Thyroid gland (tissue), 4 donors: ENCODE results near the gene BORA. TPM values are rescaled to one million over a fixed set of nuclear protein-coding genes. Genes with fewer than 3 reads are reported as not detected.

Experiments
- DNase-seq, 2 donors: peaks; one replicate each; pipeline ENCODE4 v3.0.0-alpha.2; 2019
- H3K27ac ChIP-seq, 3 donors: fragments of 200-600 bp; sonication (generic); 1 replicate in 2 of 3; 2 replicates in 1 of 3; pipeline ENCODE4 v1.5.1; 2016 to 2019; ENCODE audit warnings: mild to moderate bottlenecking in 1 of 3, moderate library complexity in 1 of 3
- H3K27me3 ChIP-seq: fragments of 200-600 bp; sonication (generic); one replicate; pipeline ENCODE4 v1.5.1; 2019
- H3K36me3 ChIP-seq, 2 donors: fragments of 200-600 bp; sonication (generic); one replicate each; pipeline ENCODE4 v1.5.1; 2016 to 2019
- H3K4me1 ChIP-seq, 2 donors: fragments of 200-600 bp; sonication (generic); one replicate each; pipeline ENCODE4 v1.5.1; 2017 to 2019
- H3K4me3 ChIP-seq, 3 donors: fragments of 200-600 bp; sonication (generic); replicated peaks in 1 of 3; 1 replicate in 2 of 3; 2 replicates in 1 of 3; pipeline ENCODE4 v1.5.1; 2016; ENCODE audit warnings: mild to moderate bottlenecking in 1 of 3
- H3K9me3 ChIP-seq: fragments of 200-600 bp; sonication (generic); one replicate; pipeline ENCODE4 v1.5.1; 2017
- CTCF ChIP-seq, 6 experiments: fragments of 200-600 bp in 3 of 6; fragments of 450-650 bp in 3 of 6; sonication (generic) in 3 of 6; IDR thresholded peaks; one replicate each; pipeline ENCODE4 v1.5.1; 2016 to 2019; ENCODE audit warnings: antibody characterized with exemption in 6 of 6, mild to moderate bottlenecking in 2 of 6, inconsistent platforms in 1 of 6, moderate library complexity in 1 of 6
- POLR2A ChIP-seq, 2 donors: fragments of 450-650 bp; IDR thresholded peaks; one replicate each; pipeline ENCODE4 v1.6.1; 2017; ENCODE audit warnings: antibody characterized with exemption in 2 of 2, mild to moderate bottlenecking in 2 of 2, moderate library complexity in 1 of 2
- WGBS, 2 donors: methylation state at CpG; one replicate each; pipeline ENCODE4 v1.1.5; 2017; 5-methylcytosine and 5-hydroxymethylcytosine counted together
- intact Hi-C: fragments of 100-400 bp; cut with DNase I; formaldehyde crosslinking; loops from one replicate; pipeline ENCODE4 v1.15.1; 2023
- total RNA-seq, 4 donors: library from RNA; depleted of rRNA; stranded (reverse); fragments of >200 nt; gene quantifications; one replicate each; pipeline ENCODE4 v1.2.3, GENCODE V29; 2016

The BORA gene
- total RNA-seq, 4 donors from 2014 or later, result 1.7 to 6.6 (median 4.7) TPM

GRCh38 chr13:72689181-72689696, 38.5 kb upstream of the BORA start:
- Histone ChIP-seq H3K27me3 (no peaks in the 10 kb centered on the region), H3K9me3 (no peaks in the 10 kb centered on the region), H3K36me3 (no peaks in the 10 kb centered on the region), H3K4me3 (no peak overlapping the region), H3K4me1 (no peaks in the 10 kb centered on the region), H3K27ac (no peak overlapping the region)
- no peak for DNase-seq
- TF ChIP-seq POLR2A (IDR thresholded peaks at IDR 0.05), result no peak
- TF ChIP-seq CTCF (IDR thresholded peaks at IDR 0.05), result no peak
- intact Hi-C loops, result no loop called here

GRCh38 chr13:72692884-72693514, 34.7 kb upstream of the BORA start:
- TF ChIP-seq POLR2A (IDR thresholded peaks at IDR 0.05) (no peak), CTCF (IDR thresholded peaks at IDR 0.05) (no peak)
- no peaks in the 10 kb centered on the region for H3K36me3 ChIP-seq
- no peaks in the 10 kb centered on the region for H3K4me1 ChIP-seq
- DNase-seq, result no peak
- H3K27ac ChIP-seq, result no peak overlapping the region
- no peaks in the 10 kb centered on the region for H3K27me3 ChIP-seq
- WGBS, 2 donors, result 56 to 72% methylated on average over 5 of the region's 5 CpGs
- no peaks in the 10 kb centered on the region for H3K9me3 ChIP-seq
- intact Hi-C loops, result no loop called here
- no peak overlapping the region for H3K4me3 ChIP-seq

GRCh38 chr13:72693832-72694231, 33.9 kb upstream of the BORA start:
- intact Hi-C loops, result no loop called here

GRCh38 chr13:72694314-72694713, 33.4 kb upstream of the BORA start:
- intact Hi-C loops, result no loop called here
- Histone ChIP-seq H3K36me3 (no peaks in the 10 kb centered on the region), H3K4me3 (no peak overlapping the region), H3K9me3 (no peaks in the 10 kb centered on the region), H3K27ac (no peak overlapping the region), H3K4me1 (no peaks in the 10 kb centered on the region), H3K27me3 (no peaks in the 10 kb centered on the region)
- TF ChIP-seq POLR2A (IDR thresholded peaks at IDR 0.05) (no peak), CTCF (IDR thresholded peaks at IDR 0.05) (no peak)
- WGBS, 2 donors, result 72 to 76% methylated on average over 8 of the region's 8 CpGs
- DNase-seq, result no peak

More at GRCh38 chr13:72693832-72694231, 33.9 kb upstream of the BORA start:
- Histone ChIP-seq H3K27ac (no peak overlapping the region), H3K9me3 (no peaks in the 10 kb centered on the region), H3K27me3 (no peaks in the 10 kb centered on the region), H3K4me1 (no peaks in the 10 kb centered on the region), H3K4me3 (no peak overlapping the region), H3K36me3 (no peaks in the 10 kb centered on the region)
- DNase-seq, result no peak
- TF ChIP-seq POLR2A (IDR thresholded peaks at IDR 0.05) (no peak), CTCF (IDR thresholded peaks at IDR 0.05) (no peak)
- WGBS, 2 donors, result 82 to 84% methylated on average over 5 of the region's 5 CpGs

GRCh38 chr13:72696579-72696978, 31.1 kb upstream of the BORA start:
- no peak overlapping the region for H3K4me3 ChIP-seq

More at GRCh38 chr13:72696579-72696978, 31.1 kb upstream of the BORA start:
- peak in 2 of 6 experiments; percentile 26 to 34 for TF ChIP-seq CTCF (IDR thresholded peaks at IDR 0.05)
- TF ChIP-seq POLR2A (IDR thresholded peaks at IDR 0.05), result no peak
- no peak for DNase-seq
- Histone ChIP-seq H3K36me3 (no peaks in the 10 kb centered on the region), H3K27me3 (no peaks in the 10 kb centered on the region), H3K27ac (no peak overlapping the region), H3K4me1 (no peaks in the 10 kb centered on the region), H3K9me3 (no peaks in the 10 kb centered on the region)
- 4 to 5% methylated on average over 1 of the region's 1 CpG for WGBS, 2 donors
- intact Hi-C loops, result no loop called here
